Peyer's patch (tissue), 4 donors: ENCODE measurements around the gene ENTPD8.

Source experiments
- POLR2A ChIP-seq, 2 donors: fragments of 450-650 bp; IDR thresholded peaks; one replicate each; pipeline ENCODE4 v1.5.1; 2017; ENCODE audit warnings: antibody characterized with exemption in 2 of 2, mild to moderate bottlenecking in 2 of 2, moderate library complexity in 2 of 2
- TF ChIP-seq, protein P1 (sequence below), 6 experiments: fragments of 450-650 bp in 4 of 6; fragments of 200-600 bp in 2 of 6; sonication (generic) in 1 of 6; IDR thresholded peaks; one replicate each; pipeline ENCODE4 v1.5.1; 2017 to 2019; ENCODE audit warnings: antibody characterized with exemption in 6 of 6, mild to moderate bottlenecking in 3 of 6, moderate library complexity in 1 of 6

GRCh38 chr9:137478962-137479861 is 38.1 kb upstream of the ENTPD8 start:
- TF ChIP-seq, protein P1, sequence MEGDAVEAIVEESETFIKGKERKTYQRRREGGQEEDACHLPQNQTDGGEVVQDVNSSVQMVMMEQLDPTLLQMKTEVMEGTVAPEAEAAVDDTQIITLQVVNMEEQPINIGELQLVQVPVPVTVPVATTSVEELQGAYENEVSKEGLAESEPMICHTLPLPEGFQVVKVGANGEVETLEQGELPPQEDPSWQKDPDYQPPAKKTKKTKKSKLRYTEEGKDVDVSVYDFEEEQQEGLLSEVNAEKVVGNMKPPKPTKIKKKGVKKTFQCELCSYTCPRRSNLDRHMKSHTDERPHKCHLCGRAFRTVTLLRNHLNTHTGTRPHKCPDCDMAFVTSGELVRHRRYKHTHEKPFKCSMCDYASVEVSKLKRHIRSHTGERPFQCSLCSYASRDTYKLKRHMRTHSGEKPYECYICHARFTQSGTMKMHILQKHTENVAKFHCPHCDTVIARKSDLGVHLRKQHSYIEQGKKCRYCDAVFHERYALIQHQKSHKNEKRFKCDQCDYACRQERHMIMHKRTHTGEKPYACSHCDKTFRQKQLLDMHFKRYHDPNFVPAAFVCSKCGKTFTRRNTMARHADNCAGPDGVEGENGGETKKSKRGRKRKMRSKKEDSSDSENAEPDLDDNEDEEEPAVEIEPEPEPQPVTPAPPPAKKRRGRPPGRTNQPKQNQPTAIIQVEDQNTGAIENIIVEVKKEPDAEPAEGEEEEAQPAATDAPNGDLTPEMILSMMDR (IDR thresholded peaks at IDR 0.05): no peak
- TF ChIP-seq POLR2A (IDR thresholded peaks at IDR 0.05): no peak
